Suppressor macrophage (primary cell): Measurements from ENCODE around the gene PNPLA3.

Experiments used
- DNase-seq, 4 experiments: peaks; one replicate each; pipeline ENCODE4 v3.0.0-alpha.2; 2020 to 2022
- total RNA-seq, 17 experiments: gene quantifications; one replicate each; lab custom pipeline; 2026; ENCODE audit warnings: mixed read lengths in 6 of 17, inconsistent platforms in 3 of 17; lab: John Stamatoyannopoulos, UW

The PNPLA3 gene
- total RNA-seq, result 0.28 to 8.7 (median 5.3) reads per million in 17 experiments

GRCh38 chr22:43923631-43924464 lies at the start of gene PNPLA3:
Gene PNPLA3 (plus strand): TSS chr22:43923805. CDS start chr22:43923912, 107 bp downstream.
- peak; percentile 72 to 92 (median 80) for DNase-seq

- DNase-seq, result no peak
These were observed 46.6 kb upstream of the PNPLA3 start for GRCh38 chr22:43876866-43877509.

- no peak for DNase-seq
These were observed 45.4 kb upstream of the PNPLA3 start for GRCh38 chr22:43878079-43878795.

- DNase-seq, result no peak
These were observed 44.6 kb upstream of the PNPLA3 start for GRCh38 chr22:43878831-43879550.

- DNase-seq, result no peak
These were observed 43.6 kb upstream of the PNPLA3 start for GRCh38 chr22:43879901-43880540.

GRCh38 chr22:43880541-43880991 lies 43.0 kb upstream of the PNPLA3 start:
- no peak for DNase-seq

GRCh38 chr22:43881091-43882061 lies 42.2 kb upstream of the PNPLA3 start:
- DNase-seq, result no peak

GRCh38 chr22:43882122-43882767 lies 41.4 kb upstream of the PNPLA3 start:
- DNase-seq, result no peak

- DNase-seq, result peak; percentile 56 to 79 (median 65)
These were observed 40.5 kb upstream of the PNPLA3 start for GRCh38 chr22:43883012-43883661.

- DNase-seq, result no peak
These were observed 39.7 kb upstream of the PNPLA3 start for GRCh38 chr22:43883719-43884415.

- peak; percentile 56 to 82 (median 70) for DNase-seq
These were observed 38.8 kb upstream of the PNPLA3 start for GRCh38 chr22:43884600-43885318.

GRCh38 chr22:43885319-43885671 lies 38.3 kb upstream of the PNPLA3 start:
- DNase-seq, result no peak

GRCh38 chr22:43885786-43886185 lies 37.8 kb upstream of the PNPLA3 start:
- DNase-seq, result no peak

- no peak for DNase-seq
These were observed 37.4 kb upstream of the PNPLA3 start for GRCh38 chr22:43886231-43886630.

- no peak for DNase-seq
These were observed 36.2 kb upstream of the PNPLA3 start for GRCh38 chr22:43887391-43887790.

GRCh38 chr22:43888740-43889139 lies 34.9 kb upstream of the PNPLA3 start:
- DNase-seq, result no peak

GRCh38 chr22:43889201-43889859 lies 34.3 kb upstream of the PNPLA3 start:
- no peak for DNase-seq

GRCh38 chr22:43889860-43890253 lies 33.7 kb upstream of the PNPLA3 start:
- DNase-seq, result no peak
